Uterus (tissue), 4 donors: ENCODE measurements around the gene VASP. TPM values are rescaled to one million over a fixed set of nuclear protein-coding genes. Genes with fewer than 3 reads are reported as not detected.

Experiments
- DNase-seq, 2 donors: peaks; one replicate each; pipeline ENCODE4 v3.0.0-alpha.2; 2019 to 2020
- H3K27ac ChIP-seq, 2 donors: fragments of 200-600 bp; sonication (generic); 1 replicate in 1 of 2; 2 replicates in 1 of 2; pipeline ENCODE4 v1.5.1; 2016 to 2018
- H3K27me3 ChIP-seq, 2 donors: fragments of 200-600 bp; sonication (generic); one replicate each; pipeline ENCODE4 v1.5.1; 2018 to 2019; ENCODE audit warnings: control low read depth in 1 of 2
- H3K36me3 ChIP-seq, 2 donors: fragments of 200-600 bp; sonication (generic); one replicate each; pipeline ENCODE4 v1.5.1; 2019; ENCODE audit warnings: control low read depth in 1 of 2
- H3K4me1 ChIP-seq, 2 donors: fragments of 200-600 bp; sonication (generic); one replicate each; pipeline ENCODE4 v1.5.1; 2018 to 2019; ENCODE audit warnings: control low read depth in 1 of 2
- H3K4me3 ChIP-seq, 2 donors: fragments of 200-600 bp; sonication (generic); 1 replicate in 1 of 2; 2 replicates in 1 of 2; pipeline ENCODE4 v1.5.1; 2018 to 2019; ENCODE audit warnings: mild to moderate bottlenecking in 1 of 2
- H3K9me3 ChIP-seq, 2 donors: fragments of 200-600 bp; sonication (generic); one replicate each; pipeline ENCODE4 v1.5.1; 2019; ENCODE audit warnings: control low read depth in 1 of 2
- CTCF ChIP-seq, 4 experiments: fragments of 200-600 bp in 2 of 4; fragments of 450-650 bp in 2 of 4; sonication (generic) in 2 of 4; IDR thresholded peaks; one replicate each; pipeline ENCODE4 v1.5.1; 2016 to 2019; ENCODE audit warnings: antibody characterized with exemption in 4 of 4, mild to moderate bottlenecking in 2 of 4, moderate library complexity in 1 of 4
- POLR2A ChIP-seq, 2 donors: fragments of 450-650 bp; IDR thresholded peaks; one replicate each; pipeline ENCODE4 v1.6.1; 2016; ENCODE audit warnings: antibody characterized with exemption in 2 of 2, mild to moderate bottlenecking in 1 of 2, moderate library complexity in 1 of 2
- intact Hi-C: fragments of 100-400 bp; cut with DNase I; formaldehyde crosslinking; loops from one replicate; pipeline ENCODE4 v1.15.1; 2023; ENCODE audit warnings: low total_unique reads
- total RNA-seq, 4 donors: library from RNA; depleted of rRNA in 3 of 4; stranded (reverse); fragments of >200 nt in 3 of 4; gene quantifications; one replicate each; pipeline versions ENCODE4 v1.1.0 to v1.2.4, GENCODE V29; 2014 to 2023
- donor health status: DM: yes; HTN: yes; CAD: no.

Gene VASP
- total RNA-seq, 4 donors from 2014 or later, result 21.5 to 157 (median 38.3) TPM

DNA sequence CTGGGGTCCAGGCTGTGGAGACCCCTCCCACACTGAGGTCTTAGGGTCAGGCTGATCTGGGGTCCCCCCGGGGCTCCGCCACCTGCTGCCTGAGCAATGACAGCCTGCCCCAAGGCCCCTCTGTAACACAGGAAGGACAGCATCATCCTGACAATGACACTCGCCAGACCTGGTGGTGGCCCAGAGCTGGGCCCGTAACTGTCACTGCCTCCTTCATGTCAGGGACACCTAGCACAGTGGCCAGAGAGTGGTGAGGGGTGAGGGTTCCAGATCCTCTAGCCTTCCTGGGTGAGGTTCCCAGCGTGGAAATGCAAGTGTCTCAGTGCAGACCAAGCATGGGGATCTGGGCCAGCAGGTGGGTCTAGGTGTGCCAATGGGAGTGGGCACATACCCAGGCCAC lies 49.6 kb downstream of the VASP start:
- Histone ChIP-seq H3K4me1 (no peaks in the 10 kb centered on the region), H3K36me3 (no peaks in the 10 kb centered on the region), H3K27me3 (no peaks in the 10 kb centered on the region), H3K9me3 (no peaks in the 10 kb centered on the region), H3K27ac (no peak overlapping the region), H3K4me3 (no peak overlapping the region)
- intact Hi-C loops, result no loop called here
- DNase-seq, result no peak
- TF ChIP-seq POLR2A (IDR thresholded peaks at IDR 0.05) (no peak), CTCF (IDR thresholded peaks at IDR 0.05) (no peak)

- intact Hi-C loops, result no loop called here
- H3K9me3 ChIP-seq, result no peaks in the 10 kb centered on the region
- TF ChIP-seq POLR2A (IDR thresholded peaks at IDR 0.05) (no peak), CTCF (IDR thresholded peaks at IDR 0.05) (peak in 2 of 4 experiments; percentile 7 to 43)
- no peak overlapping the region for H3K4me3 ChIP-seq
- H3K27ac ChIP-seq, result no peak overlapping the region
- H3K4me1 ChIP-seq, result no peaks in the 10 kb centered on the region
- no peaks in the 10 kb centered on the region for H3K36me3 ChIP-seq
- DNase-seq, result no peak
- no peaks in the 10 kb centered on the region for H3K27me3 ChIP-seq
These were observed 51.2 kb downstream of the VASP start for GRCh38 chr19:45558399-45558878.

- H3K36me3 ChIP-seq, result no peaks in the 10 kb centered on the region
- TF ChIP-seq POLR2A (IDR thresholded peaks at IDR 0.05) (no peak), CTCF (IDR thresholded peaks at IDR 0.05) (no peak)
- H3K4me3 ChIP-seq, result no peak overlapping the region
- H3K9me3 ChIP-seq, result no peaks in the 10 kb centered on the region
- H3K27me3 ChIP-seq, result no peaks in the 10 kb centered on the region
- H3K27ac ChIP-seq, result no peak overlapping the region
- intact Hi-C loops, result no loop called here
- no peaks in the 10 kb centered on the region for H3K4me1 ChIP-seq
- no peak for DNase-seq
These were observed 52.8 kb downstream of the VASP start for GRCh38 chr19:45560038-45560437.

- TF ChIP-seq POLR2A (IDR thresholded peaks at IDR 0.05), result no peak
- TF ChIP-seq CTCF (IDR thresholded peaks at IDR 0.05), result no peak
- Histone ChIP-seq H3K27ac (no peak overlapping the region), H3K4me1 (no peaks in the 10 kb centered on the region), H3K27me3 (no peaks in the 10 kb centered on the region), H3K36me3 (no peaks in the 10 kb centered on the region), H3K9me3 (no peaks in the 10 kb centered on the region), H3K4me3 (no peak overlapping the region)
- no peak for DNase-seq
- intact Hi-C loops, result no loop called here
These were observed 53.4 kb downstream of the VASP start for GRCh38 chr19:45560686-45561085.

DNA sequence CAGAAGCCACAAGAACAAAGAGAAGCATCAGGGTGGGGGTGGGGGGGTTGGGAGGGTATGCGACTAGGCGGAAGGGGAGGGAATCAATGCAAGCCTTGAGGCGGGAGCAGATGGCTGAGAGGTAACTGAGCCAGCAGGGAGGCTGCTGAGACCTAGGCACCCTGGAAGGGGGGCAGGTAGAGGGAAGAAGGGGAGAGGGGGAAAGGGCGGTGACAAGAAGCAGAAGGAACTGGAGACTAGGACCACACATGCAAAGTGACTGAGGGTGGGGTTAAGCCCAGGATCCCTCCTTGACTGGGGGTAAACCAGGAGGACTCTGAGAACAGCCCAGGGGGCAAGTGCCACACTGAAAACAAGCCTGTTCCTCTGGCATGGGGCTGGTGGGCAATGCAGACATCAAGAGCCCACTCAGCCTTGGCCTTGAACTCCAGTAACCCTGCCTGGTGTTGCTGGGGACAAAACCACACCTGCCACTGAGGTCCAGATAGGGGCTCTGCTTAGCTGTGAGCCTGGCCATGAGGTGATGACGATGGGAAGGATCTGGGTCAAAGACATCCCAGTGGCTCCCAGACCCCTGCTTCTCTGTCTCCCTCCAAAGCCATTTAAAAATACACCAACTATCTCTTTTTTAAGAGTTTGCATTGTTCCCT lies 57.0 kb downstream of the VASP start:
- no peak for TF ChIP-seq POLR2A (IDR thresholded peaks at IDR 0.05)
- TF ChIP-seq CTCF (IDR thresholded peaks at IDR 0.05), result no peak
- no peaks in the 10 kb centered on the region for H3K9me3 ChIP-seq
- H3K4me3 ChIP-seq, result no peak overlapping the region
- intact Hi-C loops, result no loop called here
- no peaks in the 10 kb centered on the region for H3K4me1 ChIP-seq
- no peaks in the 10 kb centered on the region for H3K36me3 ChIP-seq
- no peaks in the 10 kb centered on the region for H3K27me3 ChIP-seq
- no peak for DNase-seq
- H3K27ac ChIP-seq, result no peak overlapping the region
